ENCODE measurements around the gene BCORL1.

GRCh38 chrX:130079824-130080406 is 97.5 kb downstream of the BCORL1 start:
- TF ChIP-seq POLR2A (IDR thresholded peaks at IDR 0.05; ENCODE audit: extremely low read depth, insufficient read length) = no peak
- peak; percentile 65 for TF ChIP-seq CTCF (IDR thresholded peaks at IDR 0.05; ENCODE audit: low read depth, low read length)
- 0 out of 2 replicates have a peak, but pooled peaks have one; percentile 4 for TF ChIP-seq MAX (IDR thresholded peaks at IDR 0.05; ENCODE audit: low read depth, low read length)

Data from NB4 (cell line).